Measurements from ENCODE around the gene FBLN1.
"Not testable (repeated sequence)": the region's sequence is repeated elsewhere in the genome, so short reads cannot be mapped to it uniquely, and the experiment has no call there.

Gene FBLN1

GRCh38 chr22:45587638-45588505 lies 85.2 kb downstream of the FBLN1 start:
- DNase-seq = no peak

- DNase-seq = no peak
These were observed 86.9 kb downstream of the FBLN1 start for GRCh38 chr22:45589556-45589955.

GRCh38 chr22:45590262-45590661 lies 87.6 kb downstream of the FBLN1 start:
- DNase-seq = no peak

GRCh38 chr22:45591633-45592213 lies 89.0 kb downstream of the FBLN1 start:
- DNase-seq = not testable (repeated sequence)

- DNase-seq = no peak
These were observed 91.6 kb downstream of the FBLN1 start for GRCh38 chr22:45594123-45594941.

- no peak for DNase-seq
These were observed 94.9 kb downstream of the FBLN1 start for GRCh38 chr22:45597460-45598192.

GRCh38 chr22:45598596-45599217 lies 96.0 kb downstream of the FBLN1 start:
- DNase-seq = no peak

GRCh38 chr22:45599836-45600577 lies 97.3 kb downstream of the FBLN1 start:
- DNase-seq = no peak

GRCh38 chr22:45600790-45601730 lies 98.4 kb downstream of the FBLN1 start:
- no peak for DNase-seq

GRCh38 chr22:45602004-45602733 lies 99.5 kb downstream of the FBLN1 start:
- no peak for DNase-seq

GRCh38 chr22:45602824-45603595 lies 100.3 kb downstream of the FBLN1 start:
- DNase-seq = no peak

- DNase-seq = no peak
These were observed 100.9 kb downstream of the FBLN1 start for GRCh38 chr22:45603619-45604018.

- not testable (repeated sequence) for DNase-seq
These were observed 105.4 kb downstream of the FBLN1 start for GRCh38 chr22:45608045-45608444.

GRCh38 chr22:45608763-45609180 lies 106.1 kb downstream of the FBLN1 start:
- DNase-seq = no peak

- DNase-seq = no peak
These were observed 109.8 kb downstream of the FBLN1 start for GRCh38 chr22:45612451-45612901.

GRCh38 chr22:45612940-45613339 lies 110.3 kb downstream of the FBLN1 start:
- DNase-seq = no peak

- no peak for DNase-seq
These were observed 112.7 kb downstream of the FBLN1 start for GRCh38 chr22:45615364-45615763.

- DNase-seq = no peak
These were observed 113.7 kb downstream of the FBLN1 start for GRCh38 chr22:45616432-45616831.

GRCh38 chr22:45617948-45618347 lies 115.3 kb downstream of the FBLN1 start:
- no peak for DNase-seq

Data from midbrain (tissue), 1 donor.